Activated CD4-positive, alpha-beta T cell treated with anti-CD3 and anti-CD28 coated beads, Interleukin-2, amount 50 U/mL, for 1 hour (primary cell): ENCODE measurements around the gene NTF3.

Source experiments
- DNase-seq: peaks from one replicate; pipeline ENCODE4 v3.0.0-alpha.2; 2020

The NTF3 gene

GRCh38 chr12:5432011-5432400 is at the start of gene NTF3:
Gene NTF3 (plus strand): TSS chr12:5432108. CDS start chr12:5432325, 217 bp downstream.
- DNase-seq, result no peak

GRCh38 chr12:5384015-5384414 is 47.9 kb upstream of the NTF3 start:
- DNase-seq, result no peak

- DNase-seq, result no peak
Observed at GRCh38 chr12:5388581-5389535, 43.0 kb upstream of the NTF3 start.

GRCh38 chr12:5390174-5390799 is 41.6 kb upstream of the NTF3 start:
- no peak for DNase-seq

- DNase-seq, result no peak
Observed at GRCh38 chr12:5391653-5392052, 40.3 kb upstream of the NTF3 start.

- DNase-seq, result no peak
Observed at GRCh38 chr12:5392961-5393360, 38.9 kb upstream of the NTF3 start.

- DNase-seq, result no peak
Observed at GRCh38 chr12:5395443-5396271, 36.3 kb upstream of the NTF3 start.

GRCh38 chr12:5396541-5396940 is 35.4 kb upstream of the NTF3 start:
- no peak for DNase-seq

- no peak for DNase-seq
Observed at GRCh38 chr12:5399266-5399665, 32.6 kb upstream of the NTF3 start.

GRCh38 chr12:5402009-5402935 is 29.6 kb upstream of the NTF3 start:
- no peak for DNase-seq

GRCh38 chr12:5403411-5403810 is 28.5 kb upstream of the NTF3 start:
- no peak for DNase-seq

GRCh38 chr12:5407034-5407856 is 24.7 kb upstream of the NTF3 start:
- no peak for DNase-seq

GRCh38 chr12:5409619-5410018 is 22.3 kb upstream of the NTF3 start:
- no peak for DNase-seq

GRCh38 chr12:5416571-5416970 is 15.3 kb upstream of the NTF3 start:
- DNase-seq, result no peak

- DNase-seq, result no peak
Observed at GRCh38 chr12:5417500-5417899, 14.4 kb upstream of the NTF3 start.

- no peak for DNase-seq
Observed at GRCh38 chr12:5428332-5429221, 3.3 kb upstream of the NTF3 start.

- no peak for DNase-seq
Observed at GRCh38 chr12:5429741-5430557, 2.0 kb upstream of the NTF3 start.

- DNase-seq, result no peak
Observed at GRCh38 chr12:5430641-5431603, 986 bp upstream of the NTF3 start.
